Tibial nerve (tissue), 4 donors: Measurements from ENCODE around the gene METTL23. TPM values are rescaled to one million over a fixed set of nuclear protein-coding genes. Genes with fewer than 3 reads are reported as not detected.

Experiments
- DNase-seq, 2 donors: peaks; one replicate each; pipeline ENCODE4 v3.0.0-alpha.2; 2019; ENCODE audit warnings: low spot score in 2 of 2
- H3K27ac ChIP-seq, 4 donors: fragments of 200-600 bp; sonication (generic) in 3 of 4; one replicate each; pipeline ENCODE4 v1.5.1; 2017 to 2019; ENCODE audit warnings: mild to moderate bottlenecking in 1 of 4
- H3K27me3 ChIP-seq, 2 donors: fragments of 200-600 bp; sonication (generic) in 1 of 2; one replicate each; pipeline versions ENCODE4 v1.5.1 to v1.6.0; 2017 to 2019
- H3K36me3 ChIP-seq, 3 donors: fragments of 200-600 bp; sonication (generic); one replicate each; pipeline ENCODE4 v1.5.1; 2018 to 2019
- H3K4me1 ChIP-seq, 4 donors: fragments of 200-600 bp; sonication (generic) in 3 of 4; one replicate each; pipeline ENCODE4 v1.5.1; 2017 to 2019
- H3K4me3 ChIP-seq, 4 donors: fragments of 200-600 bp; sonication (generic) in 3 of 4; one replicate each; pipeline ENCODE4 v1.5.1; 2017 to 2019; ENCODE audit warnings: mild to moderate bottlenecking in 1 of 4, moderate library complexity in 1 of 4
- H3K9me3 ChIP-seq, 4 donors: fragments of 200-600 bp; sonication (generic) in 3 of 4; one replicate each; pipeline ENCODE4 v1.5.1; 2017 to 2019
- CTCF ChIP-seq, 5 experiments: fragments of 200-600 bp in 3 of 5; fragments of 450-650 bp in 2 of 5; sonication (generic) in 3 of 5; IDR thresholded peaks; one replicate each; pipeline ENCODE4 v1.5.1; 2016 to 2019; ENCODE audit warnings: antibody characterized with exemption in 5 of 5, mild to moderate bottlenecking in 3 of 5, moderate library complexity in 2 of 5
- EP300 ChIP-seq, 2 donors: sonication (generic); formaldehyde crosslinking; IDR thresholded peaks; one replicate each; pipeline ENCODE4 v1.6.1; 2017; ENCODE audit warnings: antibody characterized with exemption in 2 of 2, mild to moderate bottlenecking in 1 of 2
- POLR2A ChIP-seq, 2 donors: fragments of 450-650 bp; IDR thresholded peaks; one replicate each; pipeline ENCODE4 v1.6.1; 2017; ENCODE audit warnings: antibody characterized with exemption in 2 of 2, mild to moderate bottlenecking in 2 of 2, moderate library complexity in 2 of 2
- WGBS, 2 donors: methylation state at CpG; one replicate each; pipeline ENCODE4 v1.1.5; 2018; 5-methylcytosine and 5-hydroxymethylcytosine counted together
- total RNA-seq, 4 donors: library from RNA; depleted of rRNA; stranded (reverse); fragments of >200 nt; gene quantifications; one replicate each; pipeline ENCODE4 v1.1.0, GENCODE V29; 2016

Gene METTL23
- 10 to 100 TPM; 27.8 to 50.2 (median 30.8) TPM for total RNA-seq

DNA sequence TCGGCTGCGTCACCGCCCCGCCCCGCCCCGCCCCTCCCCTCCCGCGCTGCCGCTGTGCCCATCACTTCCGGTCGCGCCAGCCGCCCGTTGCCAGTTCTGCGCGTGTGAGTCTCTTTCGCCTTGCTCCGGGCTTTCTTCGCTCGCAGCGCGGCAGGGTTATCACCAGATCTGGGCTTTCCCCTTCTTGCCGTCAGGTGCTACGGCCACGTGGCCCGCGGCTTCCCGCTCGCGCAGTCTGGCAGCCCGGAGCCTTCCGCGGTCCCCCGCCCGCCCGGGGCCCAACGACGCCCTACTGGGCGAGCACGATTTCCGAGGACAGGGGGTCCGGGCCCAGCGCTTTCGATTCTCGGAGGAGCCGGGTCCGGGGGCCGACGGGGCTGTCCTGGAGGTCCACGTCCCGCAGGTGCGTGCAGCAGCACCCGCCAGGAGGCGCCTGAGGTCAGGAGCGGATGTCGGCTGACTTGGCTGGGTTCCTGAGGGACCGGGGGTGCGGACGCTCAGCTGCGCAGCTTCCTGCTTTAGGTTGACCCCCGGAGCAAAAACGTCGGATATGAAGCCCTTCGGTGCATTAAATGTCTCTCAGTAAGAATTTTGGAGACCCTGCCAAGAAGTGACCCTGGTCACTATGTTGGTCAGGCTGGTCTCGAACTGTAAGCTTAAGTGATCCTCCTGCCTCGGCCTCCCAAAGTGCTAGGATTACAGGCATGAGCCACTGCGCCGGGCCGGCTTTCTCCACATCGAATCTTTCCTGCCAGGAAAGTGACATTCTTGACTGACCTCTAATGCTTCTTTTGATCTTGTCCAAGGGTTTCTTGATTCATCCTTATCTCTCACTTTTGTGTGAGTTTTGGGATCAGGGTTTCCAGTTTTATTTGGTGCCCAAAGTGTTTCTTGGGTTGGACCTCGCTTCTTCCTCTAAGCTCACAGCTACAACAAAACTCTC, at the start of gene METTL23:
Gene METTL23, plus strand, starts transcription at position 64 of the 943 bp plus-strand sequence. CDS start 2,872 bp downstream, outside the sequence.
- H3K4me3 ChIP-seq: peak within 1 kb of the TSS; percentile 65 to 90 (median 86)
- H3K4me1 ChIP-seq: peaks cover 0 to 79% (median 34%) of the 10 kb centered on the region in 4 donors
- no peaks in the 10 kb centered on the region for H3K9me3 ChIP-seq
- DNase-seq: peak; percentile 71 to 82
- no peaks in the 10 kb centered on the region for H3K27me3 ChIP-seq
- H3K36me3 ChIP-seq: peaks cover 3 to 53% (median 4%) of the 10 kb centered on the region in 3 donors
- TF ChIP-seq CTCF (IDR thresholded peaks at IDR 0.05) (peak; percentile 71 to 96 (median 76)), EP300 (IDR thresholded peaks at IDR 0.05) (peak in 1 of 2 donors; percentile 94), POLR2A (IDR thresholded peaks at IDR 0.05) (peak; percentile 60 to 61)
- WGBS, 2 donors: 1 to 4% methylated on average over 26 to 58 of the region's 71 CpGs
- H3K27ac ChIP-seq: peak within 1 kb of the TSS; percentile 95 to 100 (median 99)

DNA sequence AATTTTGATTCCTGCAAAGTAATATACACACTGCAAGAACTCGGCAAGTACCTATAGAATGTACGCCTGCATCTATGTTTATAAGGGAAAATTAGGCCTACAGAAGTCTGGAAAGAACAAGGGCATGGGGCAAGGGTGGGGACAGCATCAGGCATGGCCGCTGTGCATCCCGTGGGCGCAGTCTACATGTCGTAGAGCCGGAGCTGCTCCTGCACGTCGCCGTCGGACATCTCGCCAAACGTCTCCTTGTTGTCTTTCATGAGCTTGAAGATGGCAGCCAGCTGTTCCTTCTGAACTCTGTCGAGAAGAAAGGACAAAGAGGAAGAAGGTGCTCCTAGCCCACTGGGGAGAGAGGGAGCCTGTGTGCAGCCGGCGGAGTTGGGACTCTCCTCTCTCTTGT, 49.2 kb upstream of the METTL23 start:
- 88 to 90% methylated on average over 16 of the region's 16 CpGs for WGBS, 2 donors
- peaks cover 0 to 44% (median 0%) of the 10 kb centered on the region in 3 donors for H3K36me3 ChIP-seq

DNA sequence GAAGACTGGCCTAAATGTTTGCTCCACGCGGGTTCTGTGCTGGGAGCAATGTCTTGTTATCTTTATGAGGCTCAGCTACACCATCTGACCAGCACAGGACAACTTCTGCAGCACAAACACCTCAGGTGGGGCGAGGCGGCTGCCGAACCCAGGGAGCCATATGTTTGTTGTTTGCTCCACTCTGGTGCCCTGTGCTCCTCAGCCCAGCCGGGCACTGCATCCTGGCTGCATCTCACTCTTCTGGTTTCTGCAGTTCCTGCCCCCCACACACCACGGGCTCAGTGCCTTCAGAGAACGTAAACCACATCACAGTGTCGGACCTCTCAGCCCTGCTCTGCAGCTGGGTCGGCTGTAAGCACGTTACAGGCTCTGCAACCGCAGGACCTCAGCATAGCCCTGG, 48.3 kb upstream of the METTL23 start:
- no peak overlapping the region for H3K4me3 ChIP-seq
- H3K9me3 ChIP-seq: no peaks in the 10 kb centered on the region
- H3K27ac ChIP-seq: no peak overlapping the region
- no peak for DNase-seq
- WGBS, 2 donors: 81% methylated on average over 12 of the region's 12 CpGs
- no peak for TF ChIP-seq CTCF (IDR thresholded peaks at IDR 0.05)
- no peak for TF ChIP-seq EP300 (IDR thresholded peaks at IDR 0.05)
- TF ChIP-seq POLR2A (IDR thresholded peaks at IDR 0.05): no peak
- no peaks in the 10 kb centered on the region for H3K27me3 ChIP-seq
- H3K36me3 ChIP-seq: peaks cover 0 to 54% (median 0%) of the 10 kb centered on the region in 3 donors
- peaks cover 0 to 25% (median 10%) of the 10 kb centered on the region in 4 donors for H3K4me1 ChIP-seq

More for the DNA sequence above, 49.2 kb upstream of the METTL23 start:
- no peak for DNase-seq
- Histone ChIP-seq H3K27me3 (no peaks in the 10 kb centered on the region), H3K9me3 (no peaks in the 10 kb centered on the region), H3K4me3 (no peak overlapping the region), H3K4me1 (peaks cover 0 to 20% (median 9%) of the 10 kb centered on the region in 4 donors), H3K27ac (no peak overlapping the region)
- TF ChIP-seq POLR2A (IDR thresholded peaks at IDR 0.05): no peak
- no peak for TF ChIP-seq CTCF (IDR thresholded peaks at IDR 0.05)
- TF ChIP-seq EP300 (IDR thresholded peaks at IDR 0.05): no peak

- TF ChIP-seq CTCF (IDR thresholded peaks at IDR 0.05) (no peak), EP300 (IDR thresholded peaks at IDR 0.05) (no peak)
- H3K27ac ChIP-seq: no peak overlapping the region
- H3K9me3 ChIP-seq: no peaks in the 10 kb centered on the region
- 51 to 52% methylated on average over 1 of the region's 1 CpG for whole genome bisulfite sequencing, 2 donors
- H3K4me1 ChIP-seq: peaks cover 0 to 34% (median 10%) of the 10 kb centered on the region in 4 donors
- no peak overlapping the region for H3K4me3 ChIP-seq
- no peak for DNase-seq
- H3K27me3 ChIP-seq: no peaks in the 10 kb centered on the region
- peaks cover 0 to 62% (median 0%) of the 10 kb centered on the region in 3 donors for H3K36me3 ChIP-seq
These were observed 47.4 kb upstream of the METTL23 start for GRCh38 chr17:76679239-76679638.
